NOMO-1 (cell line): Measurements from ENCODE around the gene ASPHD1.
"Not testable (repeated sequence)": the region's sequence is repeated elsewhere in the genome, so short reads cannot be mapped to it uniquely, and the experiment has no call there.

Experiments used
- DNase-seq, 2 experiments: peaks; one replicate each; lab custom pipeline; 2025; ENCODE audit not compliant: unreplicated experiment in 2 of 2; lab: John Stamatoyannopoulos, UW

The ASPHD1 gene

DNA sequence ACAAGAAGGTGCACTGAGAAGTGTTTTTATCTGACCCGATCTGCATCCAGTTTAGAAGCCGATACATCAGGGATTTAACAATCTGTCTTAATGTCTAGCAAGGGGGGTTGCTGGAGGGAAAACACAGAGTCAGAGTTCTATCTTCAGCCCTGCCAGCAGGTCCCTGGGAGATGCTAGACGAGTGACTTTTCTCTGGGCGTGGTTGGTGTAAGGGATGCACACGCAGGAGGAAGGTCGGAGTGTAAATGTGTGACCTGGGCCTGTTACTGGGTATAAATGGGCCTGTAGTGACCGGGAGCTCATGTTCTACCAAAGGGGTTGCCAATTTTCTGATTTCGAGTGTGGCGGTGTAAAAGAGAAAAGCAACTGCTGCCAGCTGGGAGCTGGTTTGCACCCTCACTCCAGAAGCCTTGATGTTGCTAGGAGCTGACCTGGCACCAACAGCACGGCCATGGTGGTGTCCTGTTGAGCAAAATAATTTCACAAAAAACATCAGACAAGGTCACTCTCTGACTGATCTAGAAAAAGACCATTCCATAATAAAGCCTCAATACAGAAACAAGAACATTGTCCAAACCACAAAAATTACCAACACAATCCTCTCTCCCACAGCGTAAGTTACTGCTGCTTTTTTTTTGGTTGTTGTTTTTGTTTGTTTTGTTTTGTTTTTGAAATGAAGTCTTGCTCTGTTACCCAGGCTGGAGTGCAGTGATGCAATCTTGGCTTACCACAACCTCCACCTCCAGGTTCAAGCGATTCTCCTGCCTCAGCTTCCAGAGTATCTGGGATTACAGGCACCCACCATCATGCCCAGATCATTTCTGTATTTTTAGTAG lies 27.0 kb downstream of the ASPHD1 start:
- DNase-seq, result no peak

DNA sequence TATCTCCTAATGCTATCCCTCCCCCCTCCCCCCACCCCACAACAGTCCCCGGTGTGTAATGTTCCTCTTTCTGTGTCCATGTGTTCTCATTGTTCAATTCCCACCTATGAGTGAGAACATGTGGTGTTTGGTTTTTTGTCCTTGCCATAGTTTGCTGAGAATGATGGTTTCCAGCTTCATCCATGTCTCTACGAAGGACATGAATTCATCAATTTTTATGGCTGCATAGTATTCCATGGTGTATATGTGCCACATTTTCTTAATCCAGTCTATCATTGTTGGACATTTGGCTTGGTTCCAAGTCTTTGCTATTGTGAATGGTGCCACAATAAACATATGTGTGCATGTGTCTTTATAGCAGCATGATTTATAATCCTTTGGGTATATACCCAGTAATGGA lies 31.5 kb downstream of the ASPHD1 start:
- not testable (repeated sequence) for DNase-seq

DNA sequence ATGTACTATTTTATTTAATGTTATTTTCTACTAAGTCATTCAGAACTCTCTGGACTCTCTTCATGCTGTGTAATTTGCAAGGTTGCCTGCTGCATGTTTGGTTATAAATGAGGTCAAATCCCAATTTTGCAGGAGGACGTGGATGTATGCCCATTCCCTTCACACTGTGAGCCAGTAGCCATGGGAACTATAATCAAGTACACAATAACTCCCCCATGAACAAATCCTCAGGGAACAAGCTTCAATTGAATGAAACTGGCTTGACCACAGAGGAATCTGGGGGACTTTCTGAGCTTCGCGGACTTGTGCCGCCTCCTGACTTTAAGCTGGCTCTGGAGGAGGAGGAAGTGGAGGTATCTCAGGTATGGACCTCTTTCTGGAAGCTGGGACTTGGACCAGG lies 40.4 kb downstream of the ASPHD1 start:
- DNase-seq, result no peak

DNA sequence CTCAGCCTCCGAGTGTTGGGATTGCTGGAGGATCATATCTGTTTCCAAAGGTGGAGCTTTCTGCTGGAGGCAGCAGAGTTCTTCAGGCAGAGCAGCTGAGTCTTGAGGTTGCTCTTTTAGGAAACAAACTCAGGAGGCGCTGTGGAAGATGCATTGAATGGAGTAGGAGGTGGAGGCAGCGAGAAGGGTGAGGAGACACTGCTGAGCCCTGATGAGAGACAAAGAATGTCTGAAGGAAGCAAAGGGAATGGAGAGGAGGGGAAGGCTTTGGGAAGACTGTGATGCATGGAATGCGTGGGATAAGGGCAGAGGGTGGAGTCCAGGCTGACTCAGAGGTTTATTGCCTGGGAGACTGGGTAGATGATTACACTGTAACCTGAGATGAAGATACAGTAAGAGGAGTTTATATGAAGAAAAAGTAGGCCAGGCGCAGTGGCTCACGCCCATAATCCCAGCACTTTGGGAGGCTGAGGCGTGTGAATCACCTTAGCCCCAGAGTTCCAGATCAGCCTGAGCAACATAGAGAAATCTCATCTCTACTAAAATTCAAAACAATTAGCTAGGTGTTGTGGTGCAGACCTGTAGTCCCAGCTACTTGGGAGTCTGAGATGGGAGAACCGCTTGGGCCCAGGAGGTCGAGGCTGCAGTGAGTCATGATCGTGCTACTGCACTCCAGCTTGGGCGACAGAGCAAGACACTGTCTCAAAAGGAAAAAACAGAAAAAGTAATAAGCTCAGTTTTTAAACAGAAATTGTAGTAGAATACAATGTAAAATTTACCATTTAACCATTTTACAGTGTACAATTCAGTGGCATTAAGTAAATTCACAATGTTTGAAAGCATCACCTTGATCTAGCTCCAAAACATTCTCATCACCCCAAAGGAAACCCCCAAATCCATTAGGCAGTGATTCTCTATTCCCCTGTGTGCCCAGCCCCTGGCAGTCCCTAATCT lies 43.8 kb downstream of the ASPHD1 start:
- no peak for DNase-seq

DNA sequence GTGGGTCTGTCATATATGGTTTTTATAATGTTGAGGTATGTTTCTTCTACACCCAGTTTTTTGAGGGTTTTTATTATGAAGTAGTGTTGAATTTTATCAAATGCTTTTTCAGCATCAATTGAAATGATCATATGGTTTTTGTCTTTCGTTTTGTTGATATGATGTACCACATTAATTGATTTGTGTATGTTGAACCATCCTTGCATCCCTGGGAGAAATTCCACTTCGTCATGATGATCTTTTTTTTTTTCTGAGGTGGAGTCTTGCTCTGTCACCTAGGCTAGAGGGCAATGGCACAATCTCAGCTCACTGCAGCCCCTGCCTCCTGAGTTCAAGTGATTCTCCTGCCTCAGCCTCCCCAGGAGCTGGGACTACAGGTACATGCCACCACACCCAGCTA lies 47.6 kb downstream of the ASPHD1 start:
- DNase-seq, result no peak

DNA sequence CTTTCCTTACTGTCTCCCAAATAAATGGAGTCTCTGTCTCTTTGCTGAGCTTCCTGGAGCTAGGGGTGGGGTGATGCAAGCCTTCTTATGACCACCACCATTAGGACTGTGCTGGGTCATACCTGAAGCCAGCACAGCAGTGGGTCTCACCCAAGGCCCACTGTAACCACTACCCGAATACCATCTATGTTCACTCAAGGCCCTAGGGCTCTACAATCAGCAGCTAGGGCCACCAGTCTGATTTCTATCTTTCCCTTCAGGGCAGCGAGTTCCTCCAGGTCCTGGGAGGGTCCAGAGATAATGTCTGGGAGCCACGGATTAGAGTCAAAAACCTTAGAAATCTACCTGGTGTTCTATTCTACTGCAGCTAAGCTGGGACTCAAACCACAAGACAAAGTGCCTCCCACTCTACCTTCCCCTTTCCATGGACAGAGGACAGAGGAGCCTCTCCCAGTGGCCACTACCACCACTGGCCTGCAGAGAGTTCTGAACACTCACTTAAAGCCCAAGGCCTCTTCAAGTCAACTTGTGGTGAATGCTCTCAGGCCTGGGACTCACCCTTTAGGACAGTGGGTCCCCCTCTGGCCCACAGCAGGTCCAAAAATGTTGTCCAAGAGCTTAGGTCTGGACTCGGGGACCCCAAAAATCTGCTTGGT lies 50.6 kb downstream of the ASPHD1 start:
- no peak for DNase-seq

DNA sequence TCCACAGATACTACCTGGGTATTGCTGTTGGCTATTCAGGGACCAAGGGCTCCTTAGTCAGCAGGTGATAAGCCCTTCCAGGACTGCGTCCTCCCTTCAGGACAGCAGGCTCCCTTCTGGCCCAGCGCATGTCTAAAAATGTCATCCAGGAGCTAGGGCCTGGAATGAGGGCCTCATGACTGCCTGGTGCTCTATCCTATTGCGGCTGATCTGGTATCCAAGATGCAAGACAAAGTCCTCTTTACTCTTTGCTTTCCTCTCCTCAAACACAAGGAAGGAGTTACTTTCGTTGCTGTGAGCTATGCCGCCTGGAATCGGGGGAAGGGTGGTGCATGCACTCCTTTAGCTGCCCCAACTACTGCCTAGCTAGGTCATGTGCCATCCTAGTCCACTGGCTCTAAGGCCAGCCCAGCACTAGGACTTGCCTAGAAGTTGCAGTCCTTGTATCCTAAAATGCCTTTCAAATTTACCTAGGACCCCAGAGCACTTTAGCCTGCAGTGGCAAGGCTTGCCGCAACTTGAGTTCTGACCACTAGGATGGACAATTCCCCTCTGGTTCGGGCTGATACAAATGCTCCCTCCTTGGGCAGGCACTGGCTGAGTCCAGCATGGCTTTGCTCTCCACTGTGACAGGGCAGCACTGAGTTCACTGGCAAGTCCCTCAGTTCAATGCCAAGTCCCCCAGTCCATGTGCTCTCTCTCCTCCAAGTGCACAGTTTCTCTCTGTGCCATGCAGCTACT lies 51.5 kb downstream of the ASPHD1 start:
- no peak for DNase-seq
